C4-2B (cell line): ENCODE results near the gene TFPI.

Source experiments
- H3K27ac ChIP-seq: fragments of 450-650 bp; 2 replicates; pipeline ENCODE4 v1.5.1; 2017
- CTCF ChIP-seq: fragments of 450-650 bp; conservative IDR thresholded peaks from 2 replicates; pipeline ENCODE4 v1.5.1; 2017; ENCODE audit warnings: mild to moderate bottlenecking
- ZFX ChIP-seq: fragments of 450-650 bp; IDR thresholded peaks from 2 replicates; pipeline ENCODE4 v1.6.1; 2017

Gene TFPI

GRCh38 chr2:187552828-187553681, 1.2 kb downstream of the TFPI start:
- TF ChIP-seq CTCF (no peak), ZFX (no peak)
- no peak overlapping the region for H3K27ac ChIP-seq

- no peak overlapping the region for H3K27ac ChIP-seq
- TF ChIP-seq CTCF (no peak), ZFX (no peak)
Measured at GRCh38 chr2:187552381-187552780, 1.9 kb downstream of the TFPI start.

- no peak overlapping the region for H3K27ac ChIP-seq
- TF ChIP-seq CTCF (no peak), ZFX (no peak)
Measured at GRCh38 chr2:187550857-187551256, 3.4 kb downstream of the TFPI start.

GRCh38 chr2:187549951-187550555, 4.2 kb downstream of the TFPI start:
- no peak overlapping the region for H3K27ac ChIP-seq
- TF ChIP-seq ZFX = no peak
- TF ChIP-seq CTCF = no peak

- TF ChIP-seq CTCF (no peak), ZFX (no peak)
- no peak overlapping the region for H3K27ac ChIP-seq
Measured at GRCh38 chr2:187549193-187549592, 5.0 kb downstream of the TFPI start.

GRCh38 chr2:187548656-187549055, 5.6 kb downstream of the TFPI start:
- no peak overlapping the region for H3K27ac ChIP-seq
- TF ChIP-seq ZFX = no peak
- TF ChIP-seq CTCF = no peak

- no peak for TF ChIP-seq ZFX
- no peak for TF ChIP-seq CTCF
- no peak overlapping the region for H3K27ac ChIP-seq
Measured at GRCh38 chr2:187547353-187547979, 6.8 kb downstream of the TFPI start.
